Measurements from ENCODE around the gene WNT11. TPM values are rescaled to one million over a fixed set of nuclear protein-coding genes. Genes with fewer than 3 reads are reported as not detected.

WNT11 gene
- total RNA-seq, 1 experiment from 2014 or later = not detected

- no peak for DNase-seq
- Mint-ChIP-seq H3K27me3 (ENCODE audit: unreplicated experiment) (peaks cover 69% of the 10 kb centered on the region), H3K4me3 (ENCODE audit: low read depth, unreplicated experiment) (no peak overlapping the region), H3K4me1 (ENCODE audit: low read depth, unreplicated experiment) (no peaks in the 10 kb centered on the region), H3K27ac (ENCODE audit: unreplicated experiment) (no peak overlapping the region), H3K36me3 (ENCODE audit: insufficient read depth, unreplicated experiment) (no peaks in the 10 kb centered on the region), H3K9me3 (ENCODE audit: low read depth, unreplicated experiment) (no peaks in the 10 kb centered on the region)
- no TSS peak for BruUV-seq (replicated peaks)
- CTCF ChIA-PET = interaction anchor here (1.2 kb wide), 1 partner anchor 26 kb away, joined by 3 read pairs; no protein-coding TSS in a partner anchor
- TF ChIP-seq, protein P1, sequence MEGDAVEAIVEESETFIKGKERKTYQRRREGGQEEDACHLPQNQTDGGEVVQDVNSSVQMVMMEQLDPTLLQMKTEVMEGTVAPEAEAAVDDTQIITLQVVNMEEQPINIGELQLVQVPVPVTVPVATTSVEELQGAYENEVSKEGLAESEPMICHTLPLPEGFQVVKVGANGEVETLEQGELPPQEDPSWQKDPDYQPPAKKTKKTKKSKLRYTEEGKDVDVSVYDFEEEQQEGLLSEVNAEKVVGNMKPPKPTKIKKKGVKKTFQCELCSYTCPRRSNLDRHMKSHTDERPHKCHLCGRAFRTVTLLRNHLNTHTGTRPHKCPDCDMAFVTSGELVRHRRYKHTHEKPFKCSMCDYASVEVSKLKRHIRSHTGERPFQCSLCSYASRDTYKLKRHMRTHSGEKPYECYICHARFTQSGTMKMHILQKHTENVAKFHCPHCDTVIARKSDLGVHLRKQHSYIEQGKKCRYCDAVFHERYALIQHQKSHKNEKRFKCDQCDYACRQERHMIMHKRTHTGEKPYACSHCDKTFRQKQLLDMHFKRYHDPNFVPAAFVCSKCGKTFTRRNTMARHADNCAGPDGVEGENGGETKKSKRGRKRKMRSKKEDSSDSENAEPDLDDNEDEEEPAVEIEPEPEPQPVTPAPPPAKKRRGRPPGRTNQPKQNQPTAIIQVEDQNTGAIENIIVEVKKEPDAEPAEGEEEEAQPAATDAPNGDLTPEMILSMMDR (IDR thresholded peaks at IDR 0.05; ENCODE audit: unreplicated experiment) = no peak
- intact Hi-C loops (cut with micrococcal nuclease; ENCODE audit: unreplicated experiment) = no loop called here
These were observed 24.9 kb downstream of the WNT11 start for GRCh38 chr11:76181371-76181770.

DNA sequence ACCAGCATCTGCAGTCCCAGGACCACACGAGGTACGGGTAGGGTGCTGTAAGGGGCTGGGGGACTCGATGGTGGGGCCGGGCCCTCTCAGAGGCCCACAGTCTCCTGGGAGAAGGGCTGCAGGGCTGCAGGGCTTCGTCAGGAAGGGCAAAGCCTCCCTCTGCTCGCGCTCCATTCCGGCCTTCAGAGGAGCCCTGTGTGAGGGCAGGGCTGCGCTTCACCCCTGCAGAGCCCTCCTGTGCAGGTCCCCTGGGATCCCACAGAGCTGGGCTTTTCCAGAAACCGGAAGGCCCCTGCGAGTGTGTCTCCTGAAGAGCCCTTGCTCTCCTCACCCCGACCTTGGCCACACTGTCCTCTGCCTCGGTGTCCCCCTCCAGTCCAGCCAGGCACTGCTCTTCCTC, 27.2 kb downstream of the WNT11 start:
- no peaks in the 10 kb centered on the region for H3K36me3 Mint-ChIP-seq (ENCODE audit: insufficient read depth, unreplicated experiment)
- intact Hi-C loops (cut with micrococcal nuclease; ENCODE audit: unreplicated experiment) = no loop called here
- no peak overlapping the region for H3K27ac Mint-ChIP-seq (ENCODE audit: unreplicated experiment)
- TF ChIP-seq, protein P1 (IDR thresholded peaks at IDR 0.05; ENCODE audit: unreplicated experiment) = no peak
- H3K4me1 Mint-ChIP-seq (ENCODE audit: low read depth, unreplicated experiment) = no peaks in the 10 kb centered on the region
- DNase-seq = no peak
- CTCF ChIA-PET = no interaction called here
- H3K4me3 Mint-ChIP-seq (ENCODE audit: low read depth, unreplicated experiment) = no peak overlapping the region
- H3K9me3 Mint-ChIP-seq (ENCODE audit: low read depth, unreplicated experiment) = no peaks in the 10 kb centered on the region
- no TSS peak for BruUV-seq (replicated peaks)
- peaks cover 70% of the 10 kb centered on the region for H3K27me3 Mint-ChIP-seq (ENCODE audit: unreplicated experiment)

DNA sequence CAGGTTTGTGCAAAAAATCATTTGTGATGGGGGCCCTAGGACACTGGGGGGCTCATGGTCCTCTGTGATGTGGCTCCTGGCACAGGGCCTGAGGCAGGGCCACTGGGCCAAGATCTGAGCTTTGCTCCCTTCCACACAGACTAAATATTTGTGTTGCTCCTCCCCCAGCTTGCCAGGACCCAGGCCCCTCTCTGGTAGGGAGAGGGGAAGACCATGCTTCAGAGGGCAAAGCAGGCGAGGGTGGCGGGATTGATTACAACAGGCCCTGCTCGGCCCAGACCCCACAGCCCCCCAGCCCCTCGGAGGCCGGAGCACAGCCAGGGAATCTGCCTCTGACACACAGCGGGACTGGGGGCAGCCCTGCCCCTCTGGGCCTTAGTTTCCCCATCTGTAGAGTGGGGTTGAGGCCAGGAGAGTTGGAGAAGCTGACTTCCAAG, 29.0 kb downstream of the WNT11 start:
- BruUV-seq (replicated peaks) = no TSS peak
- intact Hi-C loops (cut with micrococcal nuclease; ENCODE audit: unreplicated experiment) = no loop called here
- Mint-ChIP-seq H3K27ac (ENCODE audit: unreplicated experiment) (no peak overlapping the region), H3K4me1 (ENCODE audit: low read depth, unreplicated experiment) (no peaks in the 10 kb centered on the region), H3K9me3 (ENCODE audit: low read depth, unreplicated experiment) (no peaks in the 10 kb centered on the region), H3K4me3 (ENCODE audit: low read depth, unreplicated experiment) (no peak overlapping the region), H3K27me3 (ENCODE audit: unreplicated experiment) (peaks cover 71% of the 10 kb centered on the region), H3K36me3 (ENCODE audit: insufficient read depth, unreplicated experiment) (no peaks in the 10 kb centered on the region)
- no peak for DNase-seq
- CTCF ChIA-PET = interaction anchor here (0.7 kb wide), 1 partner anchor 78 kb away, joined by 5 read pairs; no protein-coding TSS in a partner anchor
- TF ChIP-seq, protein P1 (IDR thresholded peaks at IDR 0.05; ENCODE audit: unreplicated experiment) = no peak

DNA sequence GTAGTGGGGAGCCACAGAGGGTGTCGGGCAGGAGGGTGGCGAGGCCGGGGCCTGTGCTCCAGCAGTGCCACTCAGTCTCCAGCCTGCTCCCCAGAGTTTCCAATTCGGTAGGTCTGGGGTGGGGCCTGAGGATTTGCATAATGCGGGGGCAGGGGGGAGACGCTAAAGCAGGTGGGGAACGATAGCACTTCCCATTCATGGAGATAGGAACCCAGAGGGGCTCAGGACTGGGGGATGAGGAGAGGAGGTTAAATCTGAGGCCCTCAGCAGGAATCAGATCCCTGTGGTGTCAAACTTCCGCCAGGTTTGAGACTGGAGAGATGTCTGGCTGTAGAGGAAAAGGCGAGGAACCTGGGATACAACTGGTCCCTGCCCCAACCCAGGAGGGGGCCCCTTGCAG, 29.8 kb downstream of the WNT11 start:
- no peaks in the 10 kb centered on the region for H3K4me1 Mint-ChIP-seq (ENCODE audit: low read depth, unreplicated experiment)
- TF ChIP-seq, protein P1 (IDR thresholded peaks at IDR 0.05; ENCODE audit: unreplicated experiment) = no peak
- no TSS peak for BruUV-seq (replicated peaks)
- H3K9me3 Mint-ChIP-seq (ENCODE audit: low read depth, unreplicated experiment) = no peaks in the 10 kb centered on the region
- H3K4me3 Mint-ChIP-seq (ENCODE audit: low read depth, unreplicated experiment) = no peak overlapping the region
- no peak for DNase-seq
- CTCF ChIA-PET = interaction anchor here (0.7 kb wide), 1 partner anchor 79 kb away, joined by 5 read pairs; no protein-coding TSS in a partner anchor
- H3K27me3 Mint-ChIP-seq (ENCODE audit: unreplicated experiment) = peaks cover 74% of the 10 kb centered on the region
- H3K27ac Mint-ChIP-seq (ENCODE audit: unreplicated experiment) = no peak overlapping the region
- intact Hi-C loops (cut with micrococcal nuclease; ENCODE audit: unreplicated experiment) = no loop called here
- no peaks in the 10 kb centered on the region for H3K36me3 Mint-ChIP-seq (ENCODE audit: insufficient read depth, unreplicated experiment)

Measured in Calu3 (cell line).